Astrocyte of the hippocampus (primary cell): Measurements from ENCODE around the gene TXNRD2.
A peak's percentile ranks its signal among the peaks of the same experiment; 100 is the strongest.
"Not testable (repeated sequence)": the region's sequence is repeated elsewhere in the genome, so short reads cannot be mapped to it uniquely, and the experiment has no call there.

Experiments
- DNase-seq: peaks from one replicate; pipeline ENCODE4 v3.0.0; 2011; ENCODE audit warnings: low read depth, low spot score

TXNRD2 gene

DNA sequence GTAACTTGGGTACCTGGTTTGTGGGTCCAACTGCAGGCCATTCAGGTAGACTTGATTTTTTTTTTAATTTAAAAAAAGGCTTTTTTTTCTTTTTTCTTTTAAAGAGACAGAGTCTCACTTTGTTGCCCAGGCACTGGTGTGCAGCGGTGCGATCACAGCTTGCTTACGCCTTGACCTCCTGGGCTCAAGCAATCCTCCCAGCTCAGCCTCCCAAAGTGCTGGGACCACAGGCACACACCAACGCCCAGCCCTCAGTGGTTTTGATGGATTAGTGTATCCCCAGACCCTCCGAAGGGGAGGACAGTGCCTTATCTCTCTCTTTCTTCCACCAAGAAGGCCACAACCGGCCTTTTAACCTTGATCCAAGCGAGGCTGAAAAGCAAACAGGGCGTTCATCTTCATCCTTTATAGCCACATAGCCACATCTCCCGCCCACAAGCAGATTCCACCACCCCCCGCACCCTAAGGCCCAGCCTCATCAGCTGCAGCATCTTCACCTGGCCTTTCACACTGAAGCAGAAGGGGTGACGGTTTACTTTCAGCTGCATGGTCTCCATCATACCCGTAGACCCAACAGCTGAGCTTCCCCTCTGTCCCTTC lies 17.6 kb downstream of the TXNRD2 start:
- DNase-seq: no peak

DNA sequence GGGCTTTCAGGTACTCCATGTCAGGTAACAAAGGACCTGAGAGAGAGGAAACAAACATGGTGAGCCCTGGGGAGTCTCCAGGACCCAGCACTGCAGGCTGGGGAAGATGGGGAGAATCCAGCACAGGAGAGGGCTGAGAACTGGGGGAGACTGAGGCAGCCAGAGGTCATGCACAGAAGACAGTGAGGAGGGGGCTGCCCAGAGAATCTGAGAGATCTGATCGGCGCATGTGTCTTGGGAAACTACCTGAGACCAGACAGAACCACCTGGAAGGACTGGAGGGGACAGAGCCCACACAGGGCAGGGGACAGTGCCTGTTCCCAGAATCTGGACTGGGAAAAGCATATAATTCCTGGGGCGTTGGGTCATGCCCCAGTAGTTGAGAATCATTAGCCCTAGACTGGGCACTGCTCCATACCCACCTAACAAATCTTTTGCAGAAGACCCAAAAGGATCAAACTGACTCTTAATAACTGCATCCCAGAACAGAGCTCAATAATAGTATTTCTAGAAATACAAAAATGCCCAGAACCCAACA lies 20.0 kb downstream of the TXNRD2 start:
- DNase-seq: no peak

DNA sequence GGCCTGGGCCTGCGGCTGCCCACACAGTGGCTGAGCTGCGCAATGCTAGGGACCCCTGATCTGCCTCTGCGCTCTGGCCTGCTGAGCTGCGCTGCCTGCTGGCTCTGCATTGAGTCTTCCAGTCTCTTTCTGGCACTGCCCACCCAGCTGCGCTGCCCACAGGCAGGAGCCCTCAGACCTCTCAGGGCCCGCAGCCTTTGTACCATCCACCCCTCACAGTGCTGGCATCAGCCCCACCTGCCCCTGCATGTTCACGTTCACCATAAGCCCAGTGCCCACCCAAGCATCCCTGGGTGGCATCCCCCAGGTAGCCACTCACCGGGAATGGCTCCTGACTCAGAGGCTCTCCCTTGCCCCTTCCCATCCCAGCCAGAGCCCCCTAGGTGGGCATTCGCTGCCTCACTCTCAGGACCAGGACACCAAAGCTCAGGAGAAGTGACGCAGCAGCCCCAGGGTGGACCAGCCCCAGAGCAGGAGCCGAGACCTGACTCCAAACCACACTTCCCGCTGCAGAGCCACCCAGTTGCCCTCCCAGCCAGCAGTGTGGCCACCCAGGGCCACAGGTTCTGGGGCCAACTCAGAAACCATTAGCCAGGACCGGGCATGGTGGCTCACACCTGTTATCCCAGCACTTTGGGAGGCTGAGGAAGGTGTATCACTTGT lies 21.8 kb downstream of the TXNRD2 start:
- no peak for DNase-seq

DNA sequence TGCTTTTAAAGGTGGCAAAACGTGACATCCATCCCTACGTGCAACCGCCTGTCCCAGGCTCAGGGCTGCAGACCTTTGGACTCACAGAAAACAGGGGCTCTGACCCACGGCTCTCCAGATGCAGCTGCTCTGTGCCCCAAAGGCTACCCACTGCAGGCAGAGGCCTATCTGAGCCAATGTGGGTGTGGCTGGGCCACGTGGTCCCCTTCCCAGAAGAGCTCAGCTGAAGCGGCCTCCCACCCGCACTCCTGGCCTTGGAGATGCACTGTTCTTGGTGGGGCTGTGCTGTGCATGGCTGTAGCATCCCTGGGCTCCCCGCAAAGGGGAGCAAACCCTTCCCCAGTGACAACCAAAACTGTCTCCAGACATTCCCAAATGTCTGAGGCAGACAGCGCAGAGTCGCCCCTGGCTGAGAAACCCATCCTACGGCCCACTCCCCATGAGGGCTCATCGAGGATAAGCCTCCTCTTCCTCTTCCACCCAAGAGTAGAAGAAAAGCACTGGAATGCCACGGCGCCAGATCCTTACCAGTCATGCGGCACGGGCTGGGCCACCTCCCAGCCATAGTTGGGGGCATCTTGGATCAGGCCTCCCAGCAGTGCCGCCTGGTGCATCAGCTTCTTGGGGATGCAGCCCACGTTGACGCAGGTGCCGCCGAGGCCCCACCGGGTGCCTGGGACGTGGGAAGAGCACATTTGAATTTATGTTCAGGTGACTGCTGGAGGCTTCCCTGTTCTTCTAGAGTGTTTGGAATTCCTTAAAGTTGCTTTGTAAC lies 23.1 kb downstream of the TXNRD2 start:
- no peak for DNase-seq

DNA sequence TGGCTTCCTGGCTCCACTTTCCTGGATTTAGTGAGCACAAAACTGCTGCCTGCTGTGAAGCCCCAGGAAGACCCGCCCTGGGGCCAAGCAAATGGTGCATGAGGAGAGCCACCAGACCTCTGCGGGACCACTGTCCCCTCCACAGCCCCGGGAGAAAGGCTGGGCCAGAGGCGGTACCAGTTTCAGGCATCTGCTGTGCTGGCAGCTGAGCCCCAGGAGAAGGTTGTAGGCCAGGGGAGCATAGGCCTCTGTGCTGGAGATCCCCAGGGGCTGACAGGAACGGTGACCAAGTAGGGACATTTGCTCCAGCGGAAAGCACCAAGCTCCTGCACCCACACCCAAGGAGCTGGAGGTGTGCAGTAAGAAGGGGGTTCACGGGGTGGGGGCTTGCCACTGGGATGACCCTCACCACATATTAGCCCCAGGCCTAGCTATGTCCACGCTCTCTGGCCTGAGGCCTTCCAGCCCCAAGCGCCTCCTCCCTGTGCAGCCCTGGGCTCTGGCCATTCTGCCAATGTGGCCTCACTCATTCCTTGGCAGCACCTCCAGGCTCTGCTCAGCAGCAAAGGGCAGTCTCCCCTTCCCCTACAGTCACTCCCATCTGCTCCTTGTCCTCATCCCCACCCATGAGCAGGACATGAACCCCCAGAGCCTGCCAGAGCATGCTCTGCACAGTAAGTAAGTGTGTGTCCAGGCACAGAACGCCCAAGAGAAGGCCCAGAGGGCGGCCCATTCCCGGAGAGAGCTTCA lies 24.1 kb downstream of the TXNRD2 start:
- no peak for DNase-seq

DNA sequence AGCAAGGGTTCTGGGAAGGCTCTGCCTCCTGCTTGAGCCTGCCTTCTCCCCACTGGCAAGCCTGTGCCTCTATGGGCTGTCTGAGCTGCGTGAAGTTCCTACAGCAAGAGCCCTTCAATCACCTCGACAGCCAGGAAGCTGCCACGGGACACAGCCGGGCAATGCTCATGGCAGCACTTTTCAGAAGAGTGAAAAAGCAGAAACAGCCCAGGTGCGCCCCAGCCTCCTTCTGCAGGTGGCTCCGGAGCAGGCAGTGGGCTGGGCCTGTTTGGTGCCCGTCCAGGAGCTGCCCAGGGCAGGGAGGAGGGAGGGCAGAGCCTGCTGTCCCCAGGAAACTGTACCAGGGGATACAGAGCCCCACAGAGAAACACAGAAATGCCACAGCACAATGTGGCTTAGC lies 24.7 kb downstream of the TXNRD2 start:
- no peak for DNase-seq

DNA sequence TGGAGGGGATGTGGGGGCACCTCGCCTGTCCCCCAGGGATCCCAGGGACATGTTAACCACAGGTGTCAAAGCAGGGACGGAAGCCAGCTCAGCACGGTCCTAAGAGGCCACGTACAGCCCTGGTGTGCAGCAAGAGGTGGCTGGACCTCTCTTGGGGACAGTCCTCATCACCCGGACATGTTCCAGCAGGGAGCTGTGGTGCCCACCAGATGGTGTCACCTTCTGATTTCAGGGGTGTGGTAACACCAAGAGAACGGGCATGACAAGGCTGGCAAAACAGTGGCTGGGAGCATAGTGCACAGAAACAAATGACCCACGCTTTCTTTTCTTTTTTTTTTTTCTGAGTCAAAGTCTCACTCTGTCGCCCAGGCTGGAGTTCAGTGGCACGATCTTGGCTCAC lies 25.6 kb downstream of the TXNRD2 start:
- DNase-seq: no peak

DNA sequence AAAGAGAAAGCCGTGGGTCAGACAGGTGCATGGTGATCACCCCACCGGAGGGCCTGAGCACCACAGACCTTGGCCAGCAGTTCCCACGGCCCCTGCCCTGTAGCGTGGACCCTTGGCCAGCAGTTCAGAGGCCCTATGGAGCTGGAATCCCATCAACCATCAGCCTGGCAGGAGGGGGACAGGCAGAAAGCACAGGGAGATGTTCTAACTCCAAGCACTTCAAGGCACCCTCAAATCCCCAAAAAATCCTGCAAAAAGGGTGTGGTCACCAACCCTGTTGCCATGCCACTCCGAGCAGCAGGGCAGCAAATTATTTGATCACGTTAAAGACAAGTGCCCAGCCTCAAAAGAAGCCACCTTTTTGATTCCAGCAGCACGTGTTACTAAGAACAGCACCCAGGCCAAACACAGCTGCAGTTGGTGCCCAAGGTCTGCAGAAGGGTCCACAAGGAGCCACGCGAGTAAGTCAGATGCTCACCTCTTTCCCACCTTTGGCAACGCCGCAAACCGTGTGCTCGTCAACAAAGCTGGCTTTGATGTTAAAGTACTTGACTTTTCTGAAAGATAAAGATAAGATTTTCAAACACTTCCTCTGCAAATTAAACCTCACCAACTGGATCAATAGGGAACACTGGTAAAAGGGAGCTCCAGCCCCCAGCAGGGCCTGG lies 26.2 kb downstream of the TXNRD2 start:
- no peak for DNase-seq

DNA sequence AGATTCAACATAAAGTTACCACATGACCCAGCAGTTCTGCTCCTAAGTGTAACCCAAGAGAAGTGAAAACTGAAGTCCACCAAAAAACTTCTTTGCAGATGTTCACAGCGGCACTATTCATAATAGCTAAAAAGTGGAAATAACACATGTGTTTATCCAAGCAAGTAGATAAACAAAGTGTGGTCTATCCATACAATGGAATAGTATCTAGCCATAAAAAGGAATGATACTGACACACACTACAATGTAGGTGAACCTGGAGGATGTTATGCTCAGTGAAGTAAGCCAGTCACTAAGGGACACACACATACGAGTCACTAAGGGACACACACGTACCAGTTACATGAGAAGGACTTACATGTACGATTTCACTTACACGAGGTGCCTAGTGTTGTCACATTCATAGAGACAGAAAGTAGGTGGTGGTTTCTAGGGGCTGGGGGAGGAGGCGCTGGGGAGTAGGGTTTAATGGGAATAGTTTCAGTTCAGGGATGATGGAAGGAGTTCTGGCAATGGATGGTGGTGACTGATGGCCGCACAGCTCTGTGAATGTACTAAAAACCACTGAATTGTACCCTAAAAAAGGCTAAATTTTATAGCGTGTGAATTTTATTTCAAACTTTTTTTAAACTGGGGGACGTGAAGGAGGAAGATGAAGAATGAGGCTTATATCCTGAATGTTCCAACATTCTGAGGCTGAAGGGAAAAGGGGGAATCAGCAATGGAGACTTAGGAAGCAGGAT lies 27.2 kb downstream of the TXNRD2 start:
- no peak for DNase-seq

DNA sequence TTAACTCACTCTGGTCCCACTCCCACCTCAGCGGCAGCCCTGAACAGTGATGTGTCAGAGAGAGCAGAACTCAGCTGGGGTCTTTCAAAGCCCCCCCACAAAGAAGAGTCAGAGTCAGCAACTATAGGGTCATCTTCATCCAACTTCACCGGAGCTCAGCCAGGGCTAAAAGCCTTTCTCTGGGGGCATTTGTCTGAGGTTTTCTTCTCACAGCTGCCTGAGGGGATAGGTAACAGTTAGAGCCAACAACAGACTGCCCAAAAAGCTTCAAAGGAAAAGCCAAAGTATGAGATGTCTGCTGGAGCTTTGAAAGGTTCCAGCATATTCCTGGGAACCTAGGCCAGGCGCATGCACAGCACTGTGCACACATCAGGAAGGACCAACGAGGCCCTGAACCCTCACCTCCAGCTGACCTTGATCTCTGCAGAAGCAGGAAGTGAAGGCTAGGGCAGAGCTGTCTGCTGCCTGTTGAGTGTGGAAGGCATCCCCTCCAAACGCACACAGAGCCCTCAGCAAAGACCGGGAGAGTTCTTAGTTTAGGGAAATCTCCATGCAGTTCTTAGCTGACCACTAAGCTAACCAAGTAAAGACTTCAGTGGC lies 28.2 kb downstream of the TXNRD2 start:
- no peak for DNase-seq

DNA sequence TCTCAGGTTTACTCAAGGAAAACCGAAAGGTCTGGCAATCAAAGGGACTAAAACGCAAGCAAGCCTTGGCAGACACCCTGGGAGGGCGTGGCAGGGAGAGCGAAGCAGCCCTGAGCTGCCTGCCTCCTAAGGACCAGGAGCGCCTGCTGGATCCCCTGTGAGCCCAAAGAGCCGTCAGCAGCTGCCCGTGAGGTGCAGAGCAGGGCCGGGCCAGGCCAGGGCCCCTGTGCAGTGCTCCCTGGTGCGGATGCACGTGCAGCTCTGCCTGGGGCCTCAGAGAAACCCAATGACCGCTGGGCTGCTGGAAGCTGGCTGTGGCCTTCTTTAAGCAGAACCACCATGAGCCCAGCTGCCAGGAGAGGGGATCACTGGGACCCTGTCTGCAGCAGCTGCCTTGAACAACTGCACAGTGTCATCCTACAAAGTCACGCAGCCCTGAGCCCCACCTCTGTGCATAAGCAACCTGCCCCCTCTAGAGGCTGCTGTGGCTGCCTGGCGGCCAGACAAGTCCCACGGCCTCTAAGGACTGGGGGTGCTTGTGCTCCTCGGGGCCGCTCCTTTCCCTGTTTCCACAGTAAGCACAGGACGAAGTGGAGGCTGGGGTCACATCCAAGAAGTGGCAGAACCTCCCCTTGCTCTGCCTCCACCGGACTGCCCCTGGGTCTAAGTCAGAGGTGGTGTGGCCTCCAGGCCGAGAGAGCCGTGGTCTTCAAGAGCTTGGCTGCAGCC lies 29.2 kb downstream of the TXNRD2 start:
- peak; percentile 23 for DNase-seq

DNA sequence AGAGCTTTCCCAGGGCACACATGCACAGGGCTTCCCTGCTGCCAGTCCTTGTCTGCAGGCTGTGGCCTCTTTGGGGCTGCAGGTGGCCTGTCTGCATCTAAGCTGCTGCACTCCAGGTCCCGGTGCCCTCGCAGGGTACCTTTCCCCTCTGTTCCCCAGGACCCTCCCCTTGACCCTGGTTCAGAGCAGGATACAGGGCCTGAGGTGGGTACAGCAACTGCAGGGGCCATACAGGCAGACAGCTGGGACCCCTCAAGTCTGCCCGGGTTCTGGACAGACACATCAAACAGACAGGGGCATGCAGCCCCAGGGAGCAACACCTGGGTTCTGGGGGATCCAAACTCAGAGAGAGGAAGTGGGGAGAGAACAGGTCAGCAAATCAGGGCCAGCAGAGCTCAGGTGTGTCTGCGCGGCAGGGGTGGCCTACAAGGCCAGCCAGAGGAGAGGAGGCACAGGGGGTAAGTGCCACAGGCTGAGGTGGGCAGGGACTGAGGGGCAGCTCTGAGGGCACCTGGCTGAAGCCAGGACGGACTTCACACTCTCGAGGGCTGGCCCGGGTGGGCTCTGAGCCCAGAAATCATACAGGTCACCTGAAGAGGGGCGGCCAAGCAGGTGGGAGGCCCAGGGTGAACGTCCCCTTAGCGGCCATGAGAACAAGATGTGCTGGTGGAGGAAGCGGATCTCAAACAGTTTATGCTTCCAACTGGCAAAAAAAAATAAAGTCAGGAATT lies 29.9 kb downstream of the TXNRD2 start:
- DNase-seq: no peak

DNA sequence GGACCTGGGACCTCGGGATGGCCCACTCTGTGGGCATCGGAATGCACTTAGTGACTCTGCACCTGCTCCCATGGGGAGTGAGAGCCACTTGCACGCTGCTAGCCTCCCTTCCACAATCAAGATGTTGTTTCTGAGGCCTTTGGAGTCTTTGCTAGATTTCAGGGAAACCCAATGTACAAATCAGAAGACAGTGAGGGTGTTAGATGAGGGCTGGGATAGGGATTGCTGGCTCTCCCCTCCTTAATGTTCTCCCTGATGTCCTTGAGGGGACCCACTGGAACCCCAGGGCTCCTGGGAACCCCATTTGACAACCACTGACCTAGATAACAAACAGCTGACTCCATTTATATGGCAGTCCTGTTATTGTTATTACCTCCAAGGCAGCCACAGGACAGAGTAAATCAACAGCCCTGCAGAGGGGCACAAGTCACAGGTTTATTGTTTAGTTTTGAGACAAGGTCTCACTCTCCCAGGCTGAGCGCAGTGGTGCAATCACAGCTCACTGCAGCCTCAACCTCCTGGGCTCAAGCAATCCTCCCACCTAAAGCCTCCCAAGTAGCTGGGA lies 31.4 kb downstream of the TXNRD2 start:
- DNase-seq: no peak

DNA sequence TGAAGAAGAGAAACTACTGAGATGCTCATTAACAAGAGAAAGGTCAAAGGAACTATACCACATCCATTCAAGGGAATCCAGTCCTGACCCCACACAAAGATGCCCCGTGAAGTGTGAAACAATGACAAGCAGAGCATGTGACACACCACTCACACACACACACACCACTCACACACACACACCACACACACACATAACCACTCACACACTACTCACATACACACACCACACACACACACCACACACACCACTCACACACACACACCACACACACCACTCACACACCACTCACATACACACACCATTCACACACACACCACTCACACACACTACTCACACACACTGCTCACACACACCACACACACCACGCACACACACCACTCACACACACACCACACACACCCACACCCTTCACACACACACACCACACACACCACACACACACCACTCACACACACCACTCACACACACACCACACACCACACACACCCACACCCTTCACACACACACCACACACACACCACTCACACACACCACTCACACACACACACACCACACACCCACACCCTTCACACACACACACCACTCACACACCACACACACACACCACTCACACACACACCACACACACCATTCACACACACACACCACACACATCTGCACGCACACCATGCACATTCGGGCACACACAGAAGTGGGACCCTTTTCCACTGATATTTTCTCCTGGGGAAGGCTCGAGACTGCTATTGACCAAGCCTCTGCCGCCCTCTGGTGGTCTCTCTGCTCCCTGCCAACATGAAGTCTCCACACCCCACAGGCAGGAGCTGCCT lies 32.1 kb downstream of the TXNRD2 start:
- peak; percentile 89 for DNase-seq

DNA sequence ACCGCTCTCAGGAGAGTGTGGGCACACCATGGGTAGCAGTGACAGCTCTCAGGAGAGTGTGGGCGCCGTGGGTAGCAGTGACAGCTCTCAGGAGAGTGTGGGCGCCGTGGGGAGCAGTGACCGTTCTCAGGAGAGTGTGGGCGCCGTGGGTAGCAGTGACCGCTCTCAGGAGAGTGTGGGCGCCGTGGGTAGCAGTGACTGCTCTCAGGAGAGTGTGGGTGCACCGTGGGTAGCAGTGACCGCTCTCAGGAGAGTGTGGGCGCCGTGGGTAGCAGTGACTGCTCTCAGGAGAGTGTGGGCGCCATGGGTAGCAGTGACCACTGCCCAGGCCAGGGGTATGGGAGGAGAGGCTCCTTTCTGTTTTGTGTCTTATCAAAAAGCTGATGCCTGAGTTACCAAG lies 33.7 kb downstream of the TXNRD2 start:
- not testable (repeated sequence) for DNase-seq

DNA sequence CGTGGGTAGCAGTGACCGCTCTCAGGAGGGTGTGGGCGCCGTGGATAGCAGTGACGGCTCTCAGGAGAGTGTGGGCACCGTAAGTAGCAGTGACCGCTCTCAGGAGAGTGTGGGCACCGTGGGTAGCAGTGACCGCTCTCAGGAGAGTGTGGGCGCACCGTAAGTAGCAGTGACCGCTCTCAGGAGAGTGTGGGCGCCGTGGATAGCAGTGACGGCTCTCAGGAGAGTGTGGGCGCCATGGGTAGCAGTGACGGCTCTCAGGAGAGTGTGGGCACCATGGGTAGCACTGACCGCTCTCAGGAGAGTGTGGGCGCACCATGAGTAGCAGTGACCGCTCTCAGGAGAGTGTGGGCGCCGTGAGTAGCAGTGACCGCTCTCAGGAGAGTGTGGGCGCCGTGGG lies 34.8 kb downstream of the TXNRD2 start:
- DNase-seq: not testable (repeated sequence)

DNA sequence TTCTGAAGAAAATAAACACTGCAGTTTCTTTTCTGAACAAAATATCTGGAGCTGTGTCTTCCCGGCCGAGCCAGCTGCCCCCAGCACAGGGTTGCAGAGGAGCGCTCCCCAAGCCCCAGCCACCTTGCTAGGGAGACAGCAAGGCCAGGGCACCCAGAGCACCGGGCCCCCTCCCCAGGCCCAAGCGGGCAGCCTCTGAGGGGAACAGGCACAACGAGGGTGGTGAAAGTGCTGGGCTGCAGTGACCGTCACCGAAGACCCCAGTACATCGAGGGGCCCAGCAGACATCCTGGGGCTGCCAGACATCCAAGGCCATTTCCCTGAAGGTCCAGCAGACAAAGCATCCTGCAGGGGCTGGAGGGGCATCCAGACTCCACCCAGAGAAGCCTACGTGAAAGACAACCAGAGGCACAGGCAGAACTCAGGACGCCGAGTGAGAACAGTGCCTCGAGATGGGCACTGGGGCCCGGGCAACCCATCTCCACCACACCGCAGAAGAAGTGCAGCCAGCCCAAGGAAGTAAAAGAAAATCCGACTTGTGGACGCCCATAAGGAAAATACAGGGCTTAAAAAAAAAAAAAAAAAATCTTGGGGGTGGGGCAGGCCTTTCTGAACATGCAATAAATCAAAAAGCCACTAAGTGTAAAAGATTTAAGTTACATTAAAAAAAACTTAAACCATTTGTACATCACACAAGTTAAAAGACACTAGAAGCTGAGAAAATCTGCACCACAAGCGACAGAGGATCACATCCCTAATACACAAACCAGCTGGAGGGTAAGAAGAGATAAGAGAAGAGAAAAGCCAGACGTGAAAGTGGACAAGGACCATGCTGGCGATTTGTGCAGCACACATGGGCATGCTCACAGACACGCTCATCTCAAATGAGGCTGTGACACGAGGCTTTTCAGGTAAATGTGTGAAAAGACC lies 36.0 kb downstream of the TXNRD2 start:
- no peak for DNase-seq
